Progenitor cell of endocrine pancreas (in vitro differentiated cells): ENCODE measurements around the gene TBXT. TPM values are rescaled to one million over a fixed set of nuclear protein-coding genes. Genes with fewer than 3 reads are reported as not detected.
"Not testable (repeated sequence)": the region's sequence is repeated elsewhere in the genome, so short reads cannot be mapped to it uniquely, and the experiment has no call there.

Experiments
- DNase-seq: peaks from one replicate; pipeline ENCODE4 v3.0.0; 2021; ENCODE audit warnings: low spot score; ENCODE audit not compliant: unreplicated experiment
- H3K27ac Mint-ChIP-seq: 2 replicates; pipeline ENCODE4 v1.8.0; 2021; ENCODE audit warnings: mild to moderate bottlenecking, moderate library complexity, mixed read lengths
- H3K27me3 Mint-ChIP-seq: 2 replicates; pipeline ENCODE4 v1.8.0; 2021; ENCODE audit warnings: mixed read lengths
- H3K36me3 Mint-ChIP-seq: 2 replicates; pipeline ENCODE4 v1.8.0; 2022; ENCODE audit warnings: mixed read lengths; ENCODE audit not compliant: insufficient read depth
- H3K4me1 Mint-ChIP-seq: 2 replicates; pipeline ENCODE4 v1.8.0; 2021; ENCODE audit warnings: low read depth, mixed read lengths
- H3K4me3 Mint-ChIP-seq: 2 replicates; pipeline ENCODE4 v1.8.0; 2021; ENCODE audit warnings: low read depth, mild to moderate bottlenecking, moderate library complexity, mixed read lengths
- H3K9me3 Mint-ChIP-seq: 2 replicates; pipeline ENCODE4 v1.8.0; 2021; ENCODE audit warnings: low read depth, mixed read lengths
- total RNA-seq: library from RNA; stranded (reverse); gene quantifications from 2 replicates; pipeline ENCODE4 v1.2.1, GENCODE V29; 2021
- TF ChIP-seq, protein P1 (sequence below): fragments of 200-600 bp; sonication (generic); IDR thresholded peaks from one replicate; pipeline ENCODE4 v1.5.0; 2021; ENCODE audit warnings: antibody characterized with exemption, mild to moderate bottlenecking; ENCODE audit not compliant: unreplicated experiment

Gene TBXT
- total RNA-seq, 1 donor from 2014 or later: not detected

DNA sequence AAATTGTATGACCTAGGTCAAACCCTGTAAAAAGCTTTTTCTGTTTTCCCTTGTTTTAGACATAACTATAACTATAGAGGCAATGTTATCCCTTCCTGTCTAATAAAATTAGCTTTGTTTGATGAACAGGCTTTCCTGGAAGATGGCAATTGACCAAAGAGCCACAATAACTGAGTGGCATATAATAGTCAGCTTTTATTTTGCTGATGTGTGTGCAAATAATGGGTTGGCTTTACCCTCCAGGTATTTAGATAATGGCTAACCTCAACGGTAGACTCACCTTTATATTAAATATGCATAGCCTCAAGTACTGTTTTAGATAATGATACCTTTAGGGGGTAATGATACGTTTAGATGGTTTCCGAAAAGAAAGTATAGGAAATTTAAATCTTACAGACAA is 15.0 kb downstream of the TBXT start:
- peaks cover 13% of the 10 kb centered on the region for H3K27me3 Mint-ChIP-seq
- TF ChIP-seq, protein P1, sequence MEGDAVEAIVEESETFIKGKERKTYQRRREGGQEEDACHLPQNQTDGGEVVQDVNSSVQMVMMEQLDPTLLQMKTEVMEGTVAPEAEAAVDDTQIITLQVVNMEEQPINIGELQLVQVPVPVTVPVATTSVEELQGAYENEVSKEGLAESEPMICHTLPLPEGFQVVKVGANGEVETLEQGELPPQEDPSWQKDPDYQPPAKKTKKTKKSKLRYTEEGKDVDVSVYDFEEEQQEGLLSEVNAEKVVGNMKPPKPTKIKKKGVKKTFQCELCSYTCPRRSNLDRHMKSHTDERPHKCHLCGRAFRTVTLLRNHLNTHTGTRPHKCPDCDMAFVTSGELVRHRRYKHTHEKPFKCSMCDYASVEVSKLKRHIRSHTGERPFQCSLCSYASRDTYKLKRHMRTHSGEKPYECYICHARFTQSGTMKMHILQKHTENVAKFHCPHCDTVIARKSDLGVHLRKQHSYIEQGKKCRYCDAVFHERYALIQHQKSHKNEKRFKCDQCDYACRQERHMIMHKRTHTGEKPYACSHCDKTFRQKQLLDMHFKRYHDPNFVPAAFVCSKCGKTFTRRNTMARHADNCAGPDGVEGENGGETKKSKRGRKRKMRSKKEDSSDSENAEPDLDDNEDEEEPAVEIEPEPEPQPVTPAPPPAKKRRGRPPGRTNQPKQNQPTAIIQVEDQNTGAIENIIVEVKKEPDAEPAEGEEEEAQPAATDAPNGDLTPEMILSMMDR: no peak
- no peaks in the 10 kb centered on the region for H3K9me3 Mint-ChIP-seq
- no peak for DNase-seq
- no peak overlapping the region for H3K4me3 Mint-ChIP-seq
- no peaks in the 10 kb centered on the region for H3K36me3 Mint-ChIP-seq
- H3K27ac Mint-ChIP-seq: no peak overlapping the region
- H3K4me1 Mint-ChIP-seq: no peaks in the 10 kb centered on the region

DNA sequence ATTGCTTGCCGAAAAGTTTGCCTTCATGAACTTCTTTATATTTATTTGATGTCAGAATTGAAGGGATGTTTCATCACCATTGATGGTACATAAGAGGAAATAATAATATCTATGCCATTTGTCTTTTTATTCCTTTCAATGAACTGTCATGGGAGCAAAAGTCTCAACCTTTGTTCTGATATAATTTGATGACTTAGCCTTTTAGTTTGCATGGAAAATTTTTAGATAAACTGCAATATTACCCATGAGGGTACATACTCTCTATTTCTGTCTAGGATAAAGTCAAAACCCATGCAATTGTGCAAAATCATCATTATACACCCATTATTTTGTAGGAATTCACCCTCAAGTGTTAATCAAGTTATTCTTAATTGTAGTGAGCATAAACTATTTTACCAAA is 15.9 kb downstream of the TBXT start:
- Mint-ChIP-seq H3K36me3 (no peaks in the 10 kb centered on the region), H3K4me3 (no peak overlapping the region), H3K9me3 (no peaks in the 10 kb centered on the region), H3K27ac (no peak overlapping the region), H3K27me3 (peaks cover 11% of the 10 kb centered on the region), H3K4me1 (no peaks in the 10 kb centered on the region)
- no peak for DNase-seq
- TF ChIP-seq, protein P1: no peak

DNA sequence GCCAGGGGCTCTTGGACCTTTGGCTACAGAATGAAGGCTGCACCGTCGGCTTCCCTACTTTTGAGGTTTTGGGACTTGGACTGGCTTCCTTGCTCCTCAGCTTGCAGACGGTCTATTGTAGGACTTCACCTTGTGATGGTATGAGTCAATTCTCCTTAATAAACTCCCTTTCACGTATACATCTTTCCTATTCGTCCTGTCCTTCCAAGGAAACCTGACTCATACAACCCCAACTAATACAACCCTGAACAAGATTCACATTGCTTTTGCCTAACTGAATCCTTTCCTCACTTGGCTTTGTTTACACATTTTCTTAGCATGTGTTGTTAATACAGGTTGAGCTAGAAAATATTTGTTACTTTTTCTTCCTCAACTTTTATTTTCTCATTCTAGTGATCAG is 21.9 kb downstream of the TBXT start:
- DNase-seq: no peak
- Mint-ChIP-seq H3K4me3 (no peak overlapping the region), H3K9me3 (no peaks in the 10 kb centered on the region), H3K4me1 (no peaks in the 10 kb centered on the region), H3K27ac (no peak overlapping the region), H3K27me3 (peaks cover 19% of the 10 kb centered on the region), H3K36me3 (no peaks in the 10 kb centered on the region)
- TF ChIP-seq, protein P1: no peak

DNA sequence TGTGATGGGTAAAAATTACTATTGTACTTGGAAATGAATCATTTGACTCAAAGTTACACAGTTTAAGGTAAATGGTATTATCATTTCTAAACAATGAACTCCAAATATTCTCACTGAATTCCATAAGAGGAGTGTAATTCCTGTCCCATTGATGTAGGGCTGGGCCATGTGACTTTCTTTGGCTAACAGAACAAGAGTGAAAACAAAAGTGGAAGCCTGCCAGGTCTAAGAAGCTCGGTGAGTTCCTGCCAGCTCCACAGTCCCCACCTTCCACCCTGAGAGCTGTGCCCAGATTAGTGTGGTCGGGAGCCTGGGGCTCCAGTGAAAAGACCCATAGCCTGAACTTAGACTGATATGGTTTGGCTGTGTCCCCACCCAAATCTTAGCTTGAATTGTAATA is 24.6 kb downstream of the TBXT start:
- no peak for DNase-seq
- Mint-ChIP-seq H3K27ac (no peak overlapping the region), H3K4me3 (no peak overlapping the region), H3K36me3 (no peaks in the 10 kb centered on the region), H3K4me1 (no peaks in the 10 kb centered on the region), H3K9me3 (no peaks in the 10 kb centered on the region), H3K27me3 (peaks cover 21% of the 10 kb centered on the region)
- TF ChIP-seq, protein P1: no peak

DNA sequence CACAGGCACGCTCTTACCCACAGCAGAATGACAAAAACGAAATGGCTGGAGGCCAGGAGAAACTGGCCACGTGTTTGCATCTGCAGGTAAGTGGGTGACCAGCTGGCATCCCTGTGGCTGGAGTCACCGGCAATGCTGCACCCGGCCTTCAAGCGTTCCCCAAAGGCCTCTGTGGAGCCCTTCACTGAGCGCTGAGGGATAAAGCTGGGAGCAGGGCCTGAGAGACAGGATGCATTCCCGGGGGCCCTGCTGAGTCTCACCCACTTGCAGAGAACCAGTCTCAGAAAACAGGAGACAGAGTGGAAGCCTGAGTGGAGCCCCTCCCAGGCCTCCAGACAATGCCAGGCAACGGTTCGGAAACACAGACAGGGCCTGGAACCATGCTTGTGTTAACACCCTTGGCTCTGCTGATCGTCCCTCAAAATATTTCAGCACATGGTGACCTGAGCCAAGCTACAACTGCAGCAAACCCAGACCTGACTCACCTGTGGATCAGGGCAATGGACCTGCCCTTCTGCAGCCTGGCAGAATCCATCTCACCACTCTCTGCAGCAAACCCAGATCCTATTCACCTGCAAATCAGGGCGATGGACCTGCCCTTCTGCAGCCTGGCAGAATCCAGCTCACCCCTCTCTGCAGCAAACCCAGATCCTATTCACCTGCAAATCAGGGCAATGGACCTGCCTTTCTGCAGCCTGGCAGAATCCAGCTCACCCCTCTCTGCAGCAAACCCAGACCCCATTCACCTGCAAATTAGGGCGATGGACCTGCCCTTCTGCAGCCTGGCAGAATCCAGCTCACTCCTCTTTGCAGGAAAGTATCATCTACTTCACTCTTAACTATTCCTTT is 39.8 kb downstream of the TBXT start:
- Mint-ChIP-seq H3K36me3 (no peaks in the 10 kb centered on the region), H3K27me3 (peaks cover 21% of the 10 kb centered on the region), H3K4me3 (no peak overlapping the region), H3K4me1 (peaks cover 7% of the 10 kb centered on the region), H3K9me3 (no peaks in the 10 kb centered on the region), H3K27ac (no peak overlapping the region)
- TF ChIP-seq, protein P1: no peak
- DNase-seq: no peak

DNA sequence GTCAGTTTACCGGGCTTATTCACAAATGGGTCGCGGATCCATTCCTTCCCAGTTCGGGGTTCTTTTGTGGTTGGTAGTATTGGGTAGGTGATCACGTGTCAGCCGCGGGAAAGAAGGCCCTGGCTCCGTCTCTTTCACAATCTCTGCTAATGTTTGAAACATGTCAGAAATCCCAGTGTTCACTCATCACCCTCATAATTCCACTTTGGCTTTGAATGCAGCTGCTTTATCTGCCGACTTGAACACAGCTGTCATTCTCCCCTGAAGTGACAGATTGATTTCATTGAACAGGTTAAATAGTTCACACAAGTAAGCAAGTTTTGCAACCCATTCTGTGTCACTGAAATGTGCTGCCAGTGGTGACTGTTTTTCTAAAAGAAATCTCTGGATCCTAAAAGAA is 44.5 kb downstream of the TBXT start:
- H3K27me3 Mint-ChIP-seq: peaks cover 21% of the 10 kb centered on the region
- H3K9me3 Mint-ChIP-seq, H3K4me3 Mint-ChIP-seq, H3K27ac Mint-ChIP-seq, H3K36me3 Mint-ChIP-seq, DNase-seq, H3K4me1 Mint-ChIP-seq: not testable (repeated sequence)
